Nephron progenitor cell (in vitro differentiated cells): ENCODE results near the gene AMIGO2.

Experiments used
- DNase-seq: peaks from one replicate; pipeline ENCODE4 v3.0.0; 2021
- H3K27ac Mint-ChIP-seq: 2 replicates; pipeline ENCODE4 v1.8.0; 2021; ENCODE audit warnings: mild to moderate bottlenecking, moderate library complexity, mixed read lengths
- H3K27me3 Mint-ChIP-seq: 2 replicates; pipeline ENCODE4 v1.8.0; 2021; ENCODE audit warnings: mild to moderate bottlenecking, low read depth, mixed read lengths; ENCODE audit not compliant: poor library complexity
- H3K36me3 Mint-ChIP-seq: 2 replicates; pipeline ENCODE4 v1.8.0; 2021; ENCODE audit warnings: low read depth, mixed read lengths
- H3K4me1 Mint-ChIP-seq: 2 replicates; pipeline ENCODE4 v1.8.0; 2021; ENCODE audit warnings: mixed read lengths
- H3K4me3 Mint-ChIP-seq: 2 replicates; pipeline ENCODE4 v1.8.0; 2021; ENCODE audit warnings: mild to moderate bottlenecking, moderate library complexity, mixed read lengths
- H3K9me3 Mint-ChIP-seq: 2 replicates; pipeline ENCODE4 v1.8.0; 2021; ENCODE audit warnings: mild to moderate bottlenecking, moderate library complexity, mixed read lengths
- CTCF ChIP-seq: fragments of 200-600 bp; sonication (generic); IDR thresholded peaks from 2 replicates; pipeline ENCODE4 v1.5.0; 2021; ENCODE audit warnings: antibody characterized with exemption

Gene AMIGO2

GRCh38 chr12:47028981-47029708, 50.6 kb downstream of the AMIGO2 start:
- Mint-ChIP-seq H3K27me3 (peaks cover 4% of the 10 kb centered on the region), H3K4me1 (no peaks in the 10 kb centered on the region)

GRCh38 chr12:47028186-47028585, 51.6 kb downstream of the AMIGO2 start:
- H3K36me3 Mint-ChIP-seq, result no peaks in the 10 kb centered on the region
- no peak for TF ChIP-seq CTCF

More at GRCh38 chr12:47028981-47029708, 50.6 kb downstream of the AMIGO2 start:
- no peak for DNase-seq
- Mint-ChIP-seq H3K4me3 (no peak overlapping the region), H3K9me3 (no peaks in the 10 kb centered on the region), H3K36me3 (no peaks in the 10 kb centered on the region), H3K27ac (no peak overlapping the region)
- no peak for TF ChIP-seq CTCF

More at GRCh38 chr12:47028186-47028585, 51.6 kb downstream of the AMIGO2 start:
- H3K27ac Mint-ChIP-seq, result no peak overlapping the region
- H3K27me3 Mint-ChIP-seq, result peaks cover 4% of the 10 kb centered on the region
- no peaks in the 10 kb centered on the region for H3K9me3 Mint-ChIP-seq
- no peaks in the 10 kb centered on the region for H3K4me1 Mint-ChIP-seq
- DNase-seq, result no peak
- no peak overlapping the region for H3K4me3 Mint-ChIP-seq
